ENCODE results near the gene NAV2.

The NAV2 gene

GRCh38 chr11:19756675-19757475 lies 44.2 kb downstream of the NAV2 start:
- no peak overlapping the region for H3K27ac ChIP-seq (ENCODE audit: low read depth, low read length)
- no peaks in the 10 kb centered on the region for H3K4me1 ChIP-seq (ENCODE audit: control insufficient read depth in 1 of 2, insufficient read depth in 2 of 2, low read length in 2 of 2)
- DNase-seq: peak; percentile 29 to 62
- no peak overlapping the region for H2AFZ ChIP-seq (ENCODE audit: insufficient read depth, low read length, poor library complexity)
- no peak overlapping the region for H4K12ac ChIP-seq (ENCODE audit: low read depth, low read length)
- H3K14ac ChIP-seq (ENCODE audit: low read length): no peak overlapping the region
- H2BK12ac ChIP-seq (ENCODE audit: low read length): no peak overlapping the region
- H2BK5ac ChIP-seq (ENCODE audit: low read depth, low read length, poor library complexity): no peak overlapping the region
- no peaks in the 10 kb centered on the region for H3K79me2 ChIP-seq (ENCODE audit: control insufficient read depth, insufficient read depth, low read length, poor library complexity)
- no peak overlapping the region for H3K4me2 ChIP-seq (ENCODE audit: low read length)
- H3K27me3 ChIP-seq (ENCODE audit: insufficient read depth, low read length): no peaks in the 10 kb centered on the region
- H3K4me3 ChIP-seq (ENCODE audit: low read depth, low read length): no peak overlapping the region
- H2AK5ac ChIP-seq (ENCODE audit: low read length): no peak overlapping the region
- no peak overlapping the region for H4K8ac ChIP-seq (ENCODE audit: low read depth, low read length)
- peaks cover 3% of the 10 kb centered on the region for H3K9me3 ChIP-seq (ENCODE audit: insufficient read depth, low read depth, low read length)
- no peak overlapping the region for H3K4ac ChIP-seq (ENCODE audit: low read depth, low read length)
- H3K36me3 ChIP-seq (ENCODE audit: control insufficient read depth in 1 of 2, insufficient read depth in 2 of 2, low read length in 2 of 2): no peaks in the 10 kb centered on the region
- H2BK120ac ChIP-seq (ENCODE audit: insufficient read depth, low read length, poor library complexity): no peak overlapping the region
- no peaks in the 10 kb centered on the region for H3K79me1 ChIP-seq (ENCODE audit: low read length)
- no peak overlapping the region for H4K91ac ChIP-seq (ENCODE audit: low read depth, low read length)
- no peak overlapping the region for H3K9ac ChIP-seq (ENCODE audit: low read length)
- no peak overlapping the region for H3K18ac ChIP-seq (ENCODE audit: low read length)
- H3K23ac ChIP-seq (ENCODE audit: low read length): no peak overlapping the region
- no CpG with 5 or more reads among the region's 11 CpGs for WGBS (ENCODE audit: extremely low coverage, insufficient coverage, insufficient read length)

DNA sequence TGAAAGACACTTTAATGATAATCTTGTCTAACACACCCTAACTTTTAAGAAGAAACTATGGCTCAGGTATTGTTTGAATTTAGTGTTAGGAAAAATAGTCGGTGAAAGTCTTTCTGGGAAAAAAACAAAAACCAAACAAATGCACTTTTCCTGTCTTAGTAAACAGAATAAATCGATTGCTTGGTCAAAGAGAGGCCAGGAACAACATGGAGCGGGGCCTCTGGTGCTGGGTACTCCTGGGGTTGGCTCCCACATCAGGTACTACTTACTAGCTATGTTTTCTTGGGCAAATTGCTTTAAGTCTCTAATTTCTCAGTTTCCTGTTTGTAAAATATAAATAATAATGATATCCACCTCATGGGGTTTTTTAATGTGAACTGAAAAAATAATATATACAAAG lies 46.8 kb downstream of the NAV2 start:
- Histone ChIP-seq H3K27me3 (ENCODE audit: insufficient read depth, low read length) (no peaks in the 10 kb centered on the region), H3K23ac (ENCODE audit: low read length) (no peak overlapping the region), H3K4ac (ENCODE audit: low read depth, low read length) (no peak overlapping the region), H4K91ac (ENCODE audit: low read depth, low read length) (no peak overlapping the region), H3K4me2 (ENCODE audit: low read length) (no peak overlapping the region), H2BK12ac (ENCODE audit: low read length) (no peak overlapping the region), H3K79me1 (ENCODE audit: low read length) (no peaks in the 10 kb centered on the region), H3K18ac (ENCODE audit: low read length) (no peak overlapping the region), H3K9ac (ENCODE audit: low read length) (no peak overlapping the region), H3K4me1 (ENCODE audit: control insufficient read depth in 1 of 2, insufficient read depth in 2 of 2, low read length in 2 of 2) (no peaks in the 10 kb centered on the region), H4K12ac (ENCODE audit: low read depth, low read length) (no peak overlapping the region), H4K8ac (ENCODE audit: low read depth, low read length) (no peak overlapping the region), H3K4me3 (ENCODE audit: low read depth, low read length) (no peak overlapping the region), H3K27ac (ENCODE audit: low read depth, low read length) (no peak overlapping the region), H3K14ac (ENCODE audit: low read length) (no peak overlapping the region), H3K9me3 (ENCODE audit: insufficient read depth, low read depth, low read length) (peaks cover 3% of the 10 kb centered on the region), H3K79me2 (ENCODE audit: control insufficient read depth, insufficient read depth, low read length, poor library complexity) (no peaks in the 10 kb centered on the region), H2AFZ (ENCODE audit: insufficient read depth, low read length, poor library complexity) (no peak overlapping the region), H2BK5ac (ENCODE audit: low read depth, low read length, poor library complexity) (no peak overlapping the region), H2AK5ac (ENCODE audit: low read length) (no peak overlapping the region), H3K36me3 (ENCODE audit: control insufficient read depth in 1 of 2, insufficient read depth in 2 of 2, low read length in 2 of 2) (no peaks in the 10 kb centered on the region), H2BK120ac (ENCODE audit: insufficient read depth, low read length, poor library complexity) (no peak overlapping the region)
- DNase-seq: no peak
- no CpG with 5 or more reads among the region's 3 CpGs for WGBS (ENCODE audit: extremely low coverage, insufficient coverage, insufficient read length)

DNA sequence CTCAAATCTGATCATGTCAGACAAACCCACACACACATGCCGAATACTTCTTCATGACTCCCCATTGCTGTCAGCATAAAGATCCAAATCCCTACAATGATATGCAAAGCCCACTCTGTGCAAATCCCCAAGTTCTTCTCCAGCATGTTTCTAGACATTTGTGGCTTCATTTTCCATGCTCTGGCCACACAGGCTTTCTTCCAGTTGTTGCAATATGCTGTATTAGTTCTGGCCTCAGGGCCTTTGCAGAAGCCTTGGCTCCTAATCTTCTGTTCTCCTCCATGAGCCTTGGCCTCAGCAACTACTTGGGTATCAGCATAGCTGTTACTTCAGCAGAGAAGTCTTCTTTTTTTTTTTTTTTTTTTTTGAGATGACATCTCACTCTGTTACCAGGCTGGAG lies 49.6 kb downstream of the NAV2 start:
- H3K27me3 ChIP-seq (ENCODE audit: insufficient read depth, low read length): no peaks in the 10 kb centered on the region
- no peak overlapping the region for H4K12ac ChIP-seq (ENCODE audit: low read depth, low read length)
- no peak overlapping the region for H4K8ac ChIP-seq (ENCODE audit: low read depth, low read length)
- H3K4ac ChIP-seq (ENCODE audit: low read depth, low read length): no peak overlapping the region
- H3K9me3 ChIP-seq (ENCODE audit: insufficient read depth, low read depth, low read length): peaks cover 3% of the 10 kb centered on the region
- no peak overlapping the region for H2AK5ac ChIP-seq (ENCODE audit: low read length)
- DNase-seq: peak; percentile 54 to 75
- no peak overlapping the region for H4K91ac ChIP-seq (ENCODE audit: low read depth, low read length)
- no peaks in the 10 kb centered on the region for H3K36me3 ChIP-seq (ENCODE audit: control insufficient read depth in 1 of 2, insufficient read depth in 2 of 2, low read length in 2 of 2)
- no peaks in the 10 kb centered on the region for H3K4me1 ChIP-seq (ENCODE audit: control insufficient read depth in 1 of 2, insufficient read depth in 2 of 2, low read length in 2 of 2)
- H2BK12ac ChIP-seq (ENCODE audit: low read length): no peak overlapping the region
- H2BK120ac ChIP-seq (ENCODE audit: insufficient read depth, low read length, poor library complexity): no peak overlapping the region
- no peak overlapping the region for H2AFZ ChIP-seq (ENCODE audit: insufficient read depth, low read length, poor library complexity)
- H3K79me1 ChIP-seq (ENCODE audit: low read length): no peaks in the 10 kb centered on the region
- H3K14ac ChIP-seq (ENCODE audit: low read length): no peak overlapping the region
- no peak overlapping the region for H3K23ac ChIP-seq (ENCODE audit: low read length)
- H3K79me2 ChIP-seq (ENCODE audit: control insufficient read depth, insufficient read depth, low read length, poor library complexity): no peaks in the 10 kb centered on the region
- H2BK5ac ChIP-seq (ENCODE audit: low read depth, low read length, poor library complexity): no peak overlapping the region
- no peak overlapping the region for H3K9ac ChIP-seq (ENCODE audit: low read length)
- no CpG with 5 or more reads among the region's 1 CpG for WGBS (ENCODE audit: extremely low coverage, insufficient coverage, insufficient read length)
- no peak overlapping the region for H3K4me3 ChIP-seq (ENCODE audit: low read depth, low read length)
- no peak overlapping the region for H3K27ac ChIP-seq (ENCODE audit: low read depth, low read length)
- no peak overlapping the region for H3K4me2 ChIP-seq (ENCODE audit: low read length)
- no peak overlapping the region for H3K18ac ChIP-seq (ENCODE audit: low read length)

GRCh38 chr11:19763330-19763729 lies 50.7 kb downstream of the NAV2 start:
- Histone ChIP-seq H3K79me2 (ENCODE audit: control insufficient read depth, insufficient read depth, low read length, poor library complexity) (no peaks in the 10 kb centered on the region), H3K4me2 (ENCODE audit: low read length) (no peak overlapping the region), H3K79me1 (ENCODE audit: low read length) (peaks cover 2% of the 10 kb centered on the region), H2AK5ac (ENCODE audit: low read length) (no peak overlapping the region), H2BK12ac (ENCODE audit: low read length) (no peak overlapping the region), H3K9me3 (ENCODE audit: insufficient read depth, low read depth, low read length) (peaks cover 3% of the 10 kb centered on the region), H2AFZ (ENCODE audit: insufficient read depth, low read length, poor library complexity) (no peak overlapping the region), H4K91ac (ENCODE audit: low read depth, low read length) (no peak overlapping the region), H3K18ac (ENCODE audit: low read length) (no peak overlapping the region), H3K23ac (ENCODE audit: low read length) (no peak overlapping the region), H3K27me3 (ENCODE audit: insufficient read depth, low read length) (no peaks in the 10 kb centered on the region), H3K9ac (ENCODE audit: low read length) (no peak overlapping the region), H4K8ac (ENCODE audit: low read depth, low read length) (no peak overlapping the region), H3K4me3 (ENCODE audit: low read depth, low read length) (no peak overlapping the region), H4K12ac (ENCODE audit: low read depth, low read length) (no peak overlapping the region), H2BK120ac (ENCODE audit: insufficient read depth, low read length, poor library complexity) (no peak overlapping the region), H3K27ac (ENCODE audit: low read depth, low read length) (no peak overlapping the region), H2BK5ac (ENCODE audit: low read depth, low read length, poor library complexity) (no peak overlapping the region), H3K36me3 (ENCODE audit: control insufficient read depth in 1 of 2, insufficient read depth in 2 of 2, low read length in 2 of 2) (no peaks in the 10 kb centered on the region), H3K14ac (ENCODE audit: low read length) (no peak overlapping the region), H3K4ac (ENCODE audit: low read depth, low read length) (no peak overlapping the region), H3K4me1 (ENCODE audit: control insufficient read depth in 1 of 2, insufficient read depth in 2 of 2, low read length in 2 of 2) (peaks cover 7% of the 10 kb centered on the region in 2 experiments)
- no CpG with 5 or more reads among the region's 7 CpGs for WGBS (ENCODE audit: extremely low coverage, insufficient coverage, insufficient read length)
- DNase-seq: no peak

Data from trophoblast cell (in vitro differentiated cells and primary cell).